HEK293 (cell line): ENCODE measurements around the gene PFKL.

Experiments
- CTCF ChIA-PET: fragments of 350-600 bp; formaldehyde crosslinking; extraction: SDS; loops from one replicate; lab custom pipeline; 2021; ENCODE audit warnings: antibody characterized with exemption; lab: Yijun Ruan, JAX
- POLR2A ChIA-PET: fragments of 300-600 bp; formaldehyde crosslinking; extraction: SDS; loops from one replicate; lab custom pipeline; 2020; ENCODE audit warnings: antibody characterized with exemption, inconsistent platforms; lab: Yijun Ruan, JAX
- H3K27ac ChIP-seq: fragments of 200-500 bp; sonication (Bioruptor generic); 2 replicates; pipeline ENCODE4 v1.5.1; 2014; ENCODE audit warnings: low read depth, low read length, control low read depth, inconsistent platforms; ENCODE audit errors: extremely low read depth
- H3K36me3 ChIP-seq, 2 experiments: fragments of 200-500 bp in 1 of 2; sonication (Bioruptor generic) in 1 of 2; 1 replicate in 1 of 2; 2 replicates in 1 of 2; pipeline ENCODE4 v1.5.1; 2014 to 2017; ENCODE audit warnings: inconsistent platforms in 2 of 2, low read length in 2 of 2; ENCODE audit not compliant: control insufficient read depth in 2 of 2, insufficient read depth in 1 of 2
- H3K4me1 ChIP-seq: fragments of 200-500 bp; sonication (Bioruptor generic); 2 replicates; pipeline ENCODE4 v1.5.1; 2014; ENCODE audit warnings: mild to moderate bottlenecking, low read length, inconsistent platforms; ENCODE audit not compliant: control insufficient read depth, insufficient read depth
- H3K4me3 ChIP-seq: 2 replicates; pipeline ENCODE4 v1.5.1; 2011; ENCODE audit warnings: low read depth, mild to moderate bottlenecking, control low read depth, low read length, moderate library complexity
- H3K9me3 ChIP-seq: fragments of 200-500 bp; sonication (Bioruptor generic); 2 replicates; pipeline ENCODE4 v1.5.1; 2014; ENCODE audit warnings: low read depth, low read length, inconsistent platforms; ENCODE audit not compliant: control insufficient read depth, insufficient read depth
- CTCF ChIP-seq: fragments of 450-650 bp; formaldehyde crosslinking; IDR thresholded peaks from 2 replicates; pipeline ENCODE4 v1.5.1; 2016; ENCODE audit warnings: missing biosample characterization, missing genetic modification characterization
- FEZF1 ChIP-seq: fragments of 450-650 bp; formaldehyde crosslinking; IDR thresholded peaks from 2 replicates; pipeline ENCODE4 v1.5.1; 2016; ENCODE audit warnings: missing biosample characterization, missing genetic modification characterization
- GLIS1 ChIP-seq: fragments of 450-650 bp; formaldehyde crosslinking; IDR thresholded peaks from 2 replicates; pipeline ENCODE4 v1.5.1; 2016; ENCODE audit warnings: missing biosample characterization, missing genetic modification characterization
- GLIS2 ChIP-seq: fragments of 450-650 bp; formaldehyde crosslinking; IDR thresholded peaks from 2 replicates; pipeline ENCODE4 v1.5.1; 2016; ENCODE audit warnings: missing biosample characterization, missing genetic modification characterization
- PRDM10 ChIP-seq: fragments of 450-650 bp; formaldehyde crosslinking; IDR thresholded peaks from 2 replicates; pipeline ENCODE4 v1.5.1; 2016; ENCODE audit warnings: missing biosample characterization, missing genetic modification characterization
- SP2 ChIP-seq: fragments of 450-650 bp; formaldehyde crosslinking; IDR thresholded peaks from 2 replicates; pipeline ENCODE4 v1.5.1; 2016; ENCODE audit warnings: missing biosample characterization, missing genetic modification characterization
- ZIC2 ChIP-seq: fragments of 450-650 bp; formaldehyde crosslinking; IDR thresholded peaks from 2 replicates; pipeline ENCODE4 v1.5.1; 2016; ENCODE audit warnings: missing biosample characterization, missing genetic modification characterization
- ZNF112 ChIP-seq: fragments of 450-650 bp; formaldehyde crosslinking; IDR thresholded peaks from 2 replicates; pipeline ENCODE4 v1.5.0; 2017; ENCODE audit warnings: missing biosample characterization, missing genetic modification characterization
- ZNF169 ChIP-seq: fragments of 450-650 bp; formaldehyde crosslinking; IDR thresholded peaks from 2 replicates; pipeline ENCODE4 v1.5.1; 2016; ENCODE audit warnings: missing biosample characterization, missing genetic modification characterization
- ZNF175 ChIP-seq: fragments of 450-650 bp; formaldehyde crosslinking; IDR thresholded peaks from 2 replicates; pipeline ENCODE4 v1.5.1; 2016; ENCODE audit warnings: missing biosample characterization, missing genetic modification characterization
- ZNF354C ChIP-seq: fragments of 450-650 bp; formaldehyde crosslinking; IDR thresholded peaks from 2 replicates; pipeline ENCODE4 v1.5.1; 2016; ENCODE audit warnings: missing biosample characterization, missing genetic modification characterization, low read depth, borderline replicate concordance
- ZNF426 ChIP-seq: fragments of 450-650 bp; formaldehyde crosslinking; IDR thresholded peaks from 2 replicates; pipeline ENCODE4 v1.5.1; 2017; ENCODE audit warnings: missing biosample characterization, missing genetic modification characterization, mild to moderate bottlenecking, inconsistent platforms, moderate library complexity
- ZNF501 ChIP-seq: fragments of 450-650 bp; formaldehyde crosslinking; IDR thresholded peaks from 2 replicates; pipeline ENCODE4 v1.5.1; 2016; ENCODE audit warnings: missing biosample characterization, missing genetic modification characterization
- ZNF555 ChIP-seq: fragments of 450-650 bp; formaldehyde crosslinking; conservative IDR thresholded peaks from 2 replicates; pipeline ENCODE4 v1.5.1; 2017; ENCODE audit warnings: missing biosample characterization, mild to moderate bottlenecking, missing genetic modification characterization, inconsistent platforms
- ZNF610 ChIP-seq: fragments of 450-650 bp; formaldehyde crosslinking; IDR thresholded peaks from 2 replicates; pipeline ENCODE4 v1.5.1; 2016; ENCODE audit warnings: missing biosample characterization, missing genetic modification characterization, borderline replicate concordance
- ZNF76 ChIP-seq: fragments of 450-650 bp; formaldehyde crosslinking; IDR thresholded peaks from 2 replicates; pipeline ENCODE4; 2016; ENCODE audit warnings: low read depth, missing biosample characterization, missing genetic modification characterization, borderline replicate concordance
- TF ChIP-seq, protein P1 (sequence below): fragments of 450-650 bp; formaldehyde crosslinking; IDR thresholded peaks from 2 replicates; pipeline ENCODE4 v1.5.1; 2017; ENCODE audit warnings: missing biosample characterization, missing genetic modification characterization
- TF ChIP-seq, protein P2 (sequence below): fragments of 450-650 bp; formaldehyde crosslinking; IDR thresholded peaks from 2 replicates; pipeline ENCODE4 v1.5.1; 2016; ENCODE audit warnings: missing biosample characterization, missing genetic modification characterization
- TF ChIP-seq, protein P3 (sequence below): fragments of 450-650 bp; formaldehyde crosslinking; IDR thresholded peaks from 2 replicates; pipeline ENCODE4 v1.5.1; 2016; ENCODE audit warnings: missing biosample characterization, missing genetic modification characterization
- TF ChIP-seq, protein P4 (sequence below): fragments of 450-650 bp; formaldehyde crosslinking; IDR thresholded peaks from 2 replicates; pipeline ENCODE4 v1.5.1; 2016; ENCODE audit warnings: missing biosample characterization, missing genetic modification characterization
- TF ChIP-seq, protein P5 (sequence below): fragments of 450-650 bp; formaldehyde crosslinking; IDR thresholded peaks from 2 replicates; pipeline ENCODE4 v1.5.1; 2017; ENCODE audit warnings: missing biosample characterization, missing genetic modification characterization

Gene PFKL

GRCh38 chr21:44294391-44295162 lies 5.3 kb upstream of the PFKL start:
- ChIA-PET POLR2A (no interaction called here), CTCF (interaction anchor here (0.6 to 1.1 kb wide), 3 partner anchors 10 to 241 kb away, joined by 3 to 6 read pairs (median 6); no protein-coding TSS in a partner anchor)
- H3K27ac ChIP-seq, result no peak overlapping the region
- no peaks in the 10 kb centered on the region for H3K36me3 ChIP-seq
- H3K9me3 ChIP-seq, result no peaks in the 10 kb centered on the region
- H3K4me1 ChIP-seq, result peaks cover 4% of the 10 kb centered on the region; the same call in 1 of the 2 replicates
- H3K4me3 ChIP-seq, result no peak overlapping the region
- TF ChIP-seq SP2, result no peak
- TF ChIP-seq ZNF610 (tag by site-specific recombination), result no peak
- TF ChIP-seq ZNF354C (tag by site-specific recombination), result no peak
- no peak for TF ChIP-seq ZNF112 (tag by site-specific recombination)
- TF ChIP-seq, protein P1, sequence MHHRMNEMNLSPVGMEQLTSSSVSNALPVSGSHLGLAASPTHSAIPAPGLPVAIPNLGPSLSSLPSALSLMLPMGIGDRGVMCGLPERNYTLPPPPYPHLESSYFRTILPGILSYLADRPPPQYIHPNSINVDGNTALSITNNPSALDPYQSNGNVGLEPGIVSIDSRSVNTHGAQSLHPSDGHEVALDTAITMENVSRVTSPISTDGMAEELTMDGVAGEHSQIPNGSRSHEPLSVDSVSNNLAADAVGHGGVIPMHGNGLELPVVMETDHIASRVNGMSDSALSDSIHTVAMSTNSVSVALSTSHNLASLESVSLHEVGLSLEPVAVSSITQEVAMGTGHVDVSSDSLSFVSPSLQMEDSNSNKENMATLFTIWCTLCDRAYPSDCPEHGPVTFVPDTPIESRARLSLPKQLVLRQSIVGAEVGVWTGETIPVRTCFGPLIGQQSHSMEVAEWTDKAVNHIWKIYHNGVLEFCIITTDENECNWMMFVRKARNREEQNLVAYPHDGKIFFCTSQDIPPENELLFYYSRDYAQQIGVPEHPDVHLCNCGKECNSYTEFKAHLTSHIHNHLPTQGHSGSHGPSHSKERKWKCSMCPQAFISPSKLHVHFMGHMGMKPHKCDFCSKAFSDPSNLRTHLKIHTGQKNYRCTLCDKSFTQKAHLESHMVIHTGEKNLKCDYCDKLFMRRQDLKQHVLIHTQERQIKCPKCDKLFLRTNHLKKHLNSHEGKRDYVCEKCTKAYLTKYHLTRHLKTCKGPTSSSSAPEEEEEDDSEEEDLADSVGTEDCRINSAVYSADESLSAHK, result no peak
- TF ChIP-seq, protein P2, sequence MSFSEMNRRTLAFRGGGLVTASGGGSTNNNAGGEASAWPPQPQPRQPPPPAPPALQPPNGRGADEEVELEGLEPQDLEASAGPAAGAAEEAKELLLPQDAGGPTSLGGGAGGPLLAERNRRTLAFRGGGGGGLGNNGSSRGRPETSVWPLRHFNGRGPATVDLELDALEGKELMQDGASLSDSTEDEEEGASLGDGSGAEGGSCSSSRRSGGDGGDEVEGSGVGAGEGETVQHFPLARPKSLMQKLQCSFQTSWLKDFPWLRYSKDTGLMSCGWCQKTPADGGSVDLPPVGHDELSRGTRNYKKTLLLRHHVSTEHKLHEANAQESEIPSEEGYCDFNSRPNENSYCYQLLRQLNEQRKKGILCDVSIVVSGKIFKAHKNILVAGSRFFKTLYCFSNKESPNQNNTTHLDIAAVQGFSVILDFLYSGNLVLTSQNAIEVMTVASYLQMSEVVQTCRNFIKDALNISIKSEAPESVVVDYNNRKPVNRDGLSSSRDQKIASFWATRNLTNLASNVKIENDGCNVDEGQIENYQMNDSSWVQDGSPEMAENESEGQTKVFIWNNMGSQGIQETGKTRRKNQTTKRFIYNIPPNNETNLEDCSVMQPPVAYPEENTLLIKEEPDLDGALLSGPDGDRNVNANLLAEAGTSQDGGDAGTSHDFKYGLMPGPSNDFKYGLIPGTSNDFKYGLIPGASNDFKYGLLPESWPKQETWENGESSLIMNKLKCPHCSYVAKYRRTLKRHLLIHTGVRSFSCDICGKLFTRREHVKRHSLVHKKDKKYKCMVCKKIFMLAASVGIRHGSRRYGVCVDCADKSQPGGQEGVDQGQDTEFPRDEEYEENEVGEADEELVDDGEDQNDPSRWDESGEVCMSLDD, result peak; percentile 47; the same call in 1 of the 2 replicates
- peak; percentile 53 for TF ChIP-seq GLIS2 (tag by site-specific recombination)
- TF ChIP-seq, protein P3, sequence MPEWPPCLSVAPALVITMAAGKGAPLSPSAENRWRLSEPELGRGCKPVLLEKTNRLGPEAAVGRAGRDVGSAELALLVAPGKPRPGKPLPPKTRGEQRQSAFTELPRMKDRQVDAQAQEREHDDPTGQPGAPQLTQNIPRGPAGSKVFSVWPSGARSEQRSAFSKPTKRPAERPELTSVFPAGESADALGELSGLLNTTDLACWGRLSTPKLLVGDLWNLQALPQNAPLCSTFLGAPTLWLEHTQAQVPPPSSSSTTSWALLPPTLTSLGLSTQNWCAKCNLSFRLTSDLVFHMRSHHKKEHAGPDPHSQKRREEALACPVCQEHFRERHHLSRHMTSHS (tag by site-specific recombination), result no peak
- TF ChIP-seq ZNF555 (tag by site-specific recombination), result no peak
- no peak for TF ChIP-seq ZNF76 (tag by site-specific recombination)
- no peak for TF ChIP-seq FEZF1 (tag by site-specific recombination)
- peak; percentile 90 for TF ChIP-seq PRDM10
- TF ChIP-seq ZIC2 (tag by site-specific recombination), result peak; percentile 91
- TF ChIP-seq ZNF169 (tag by site-specific recombination), result no peak
- TF ChIP-seq, protein P4, sequence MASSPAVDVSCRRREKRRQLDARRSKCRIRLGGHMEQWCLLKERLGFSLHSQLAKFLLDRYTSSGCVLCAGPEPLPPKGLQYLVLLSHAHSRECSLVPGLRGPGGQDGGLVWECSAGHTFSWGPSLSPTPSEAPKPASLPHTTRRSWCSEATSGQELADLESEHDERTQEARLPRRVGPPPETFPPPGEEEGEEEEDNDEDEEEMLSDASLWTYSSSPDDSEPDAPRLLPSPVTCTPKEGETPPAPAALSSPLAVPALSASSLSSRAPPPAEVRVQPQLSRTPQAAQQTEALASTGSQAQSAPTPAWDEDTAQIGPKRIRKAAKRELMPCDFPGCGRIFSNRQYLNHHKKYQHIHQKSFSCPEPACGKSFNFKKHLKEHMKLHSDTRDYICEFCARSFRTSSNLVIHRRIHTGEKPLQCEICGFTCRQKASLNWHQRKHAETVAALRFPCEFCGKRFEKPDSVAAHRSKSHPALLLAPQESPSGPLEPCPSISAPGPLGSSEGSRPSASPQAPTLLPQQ, result peak; percentile 87
- TF ChIP-seq ZNF426 (tag by site-specific recombination), result no peak
- peak; percentile 99 for TF ChIP-seq GLIS1 (tag by site-specific recombination)
- TF ChIP-seq ZNF501 (tag by site-specific recombination), result no peak
- TF ChIP-seq, protein P5, sequence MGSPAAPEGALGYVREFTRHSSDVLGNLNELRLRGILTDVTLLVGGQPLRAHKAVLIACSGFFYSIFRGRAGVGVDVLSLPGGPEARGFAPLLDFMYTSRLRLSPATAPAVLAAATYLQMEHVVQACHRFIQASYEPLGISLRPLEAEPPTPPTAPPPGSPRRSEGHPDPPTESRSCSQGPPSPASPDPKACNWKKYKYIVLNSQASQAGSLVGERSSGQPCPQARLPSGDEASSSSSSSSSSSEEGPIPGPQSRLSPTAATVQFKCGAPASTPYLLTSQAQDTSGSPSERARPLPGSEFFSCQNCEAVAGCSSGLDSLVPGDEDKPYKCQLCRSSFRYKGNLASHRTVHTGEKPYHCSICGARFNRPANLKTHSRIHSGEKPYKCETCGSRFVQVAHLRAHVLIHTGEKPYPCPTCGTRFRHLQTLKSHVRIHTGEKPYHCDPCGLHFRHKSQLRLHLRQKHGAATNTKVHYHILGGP, result no peak
- TF ChIP-seq CTCF (tag by site-specific recombination), result no peak
- TF ChIP-seq ZNF175 (tag by site-specific recombination), result no peak
